HG02588 (cell line): Measurements from ENCODE around the gene AGK.
"Not testable (repeated sequence)": the region's sequence is repeated elsewhere in the genome, so short reads cannot be mapped to it uniquely, and the experiment has no call there.

ENCODE experiments used
- ATAC-seq: cut with Tn5 transposase; IDR thresholded peaks from one replicate; pipeline ENCODE4 v1.9.1; 2021; ENCODE audit warnings: mild to moderate bottlenecking, moderate library complexity; ENCODE audit not compliant: unreplicated experiment

AGK gene

GRCh38 chr7:141641876-141642275 is 90.7 kb downstream of the AGK start:
- no peak for ATAC-seq

- no peak for ATAC-seq
Observed at GRCh38 chr7:141645188-141645587, 94.0 kb downstream of the AGK start.

- no peak for ATAC-seq
Observed at GRCh38 chr7:141646826-141647480, 95.7 kb downstream of the AGK start.

GRCh38 chr7:141647701-141648100 is 96.5 kb downstream of the AGK start:
- not testable (repeated sequence) for ATAC-seq

GRCh38 chr7:141648276-141649114 is 97.3 kb downstream of the AGK start:
- no peak for ATAC-seq

GRCh38 chr7:141649137-141649864 is 98.1 kb downstream of the AGK start:
- peak; percentile 73 for ATAC-seq

GRCh38 chr7:141649865-141650634 is 98.8 kb downstream of the AGK start:
- ATAC-seq: peak; percentile 52

GRCh38 chr7:141651417-141651816 is 100.2 kb downstream of the AGK start:
- no peak for ATAC-seq

- no peak for ATAC-seq
Observed at GRCh38 chr7:141652691-141653090, 101.5 kb downstream of the AGK start.

- peak; percentile 80 for ATAC-seq
Observed at GRCh38 chr7:141654551-141654950, 103.3 kb downstream of the AGK start.

GRCh38 chr7:141659501-141659900 is 108.3 kb downstream of the AGK start:
- ATAC-seq: no peak

- no peak for ATAC-seq
Observed at GRCh38 chr7:141660259-141660658, 109.0 kb downstream of the AGK start.

- ATAC-seq: no peak
Observed at GRCh38 chr7:141663081-141663849, 112.1 kb downstream of the AGK start.

GRCh38 chr7:141664450-141664849 is 113.2 kb downstream of the AGK start:
- ATAC-seq: no peak

- ATAC-seq: no peak
Observed at GRCh38 chr7:141665208-141666035, 114.2 kb downstream of the AGK start.

GRCh38 chr7:141666071-141666470 is 114.9 kb downstream of the AGK start:
- no peak for ATAC-seq

GRCh38 chr7:141668853-141669252 is 117.6 kb downstream of the AGK start:
- ATAC-seq: no peak

- ATAC-seq: no peak
Observed at GRCh38 chr7:141671705-141672496, 120.7 kb downstream of the AGK start.
